HG03520 (cell line): ENCODE results near the gene GOLGA1.
"Not testable (repeated sequence)": the region's sequence is repeated elsewhere in the genome, so short reads cannot be mapped to it uniquely, and the experiment has no call there.

Experiments
- ATAC-seq: cut with Tn5 transposase; IDR thresholded peaks from one replicate; pipeline ENCODE4 v1.9.1; 2021; ENCODE audit warnings: mild to moderate bottlenecking, moderate library complexity; ENCODE audit not compliant: unreplicated experiment

GOLGA1 gene

DNA sequence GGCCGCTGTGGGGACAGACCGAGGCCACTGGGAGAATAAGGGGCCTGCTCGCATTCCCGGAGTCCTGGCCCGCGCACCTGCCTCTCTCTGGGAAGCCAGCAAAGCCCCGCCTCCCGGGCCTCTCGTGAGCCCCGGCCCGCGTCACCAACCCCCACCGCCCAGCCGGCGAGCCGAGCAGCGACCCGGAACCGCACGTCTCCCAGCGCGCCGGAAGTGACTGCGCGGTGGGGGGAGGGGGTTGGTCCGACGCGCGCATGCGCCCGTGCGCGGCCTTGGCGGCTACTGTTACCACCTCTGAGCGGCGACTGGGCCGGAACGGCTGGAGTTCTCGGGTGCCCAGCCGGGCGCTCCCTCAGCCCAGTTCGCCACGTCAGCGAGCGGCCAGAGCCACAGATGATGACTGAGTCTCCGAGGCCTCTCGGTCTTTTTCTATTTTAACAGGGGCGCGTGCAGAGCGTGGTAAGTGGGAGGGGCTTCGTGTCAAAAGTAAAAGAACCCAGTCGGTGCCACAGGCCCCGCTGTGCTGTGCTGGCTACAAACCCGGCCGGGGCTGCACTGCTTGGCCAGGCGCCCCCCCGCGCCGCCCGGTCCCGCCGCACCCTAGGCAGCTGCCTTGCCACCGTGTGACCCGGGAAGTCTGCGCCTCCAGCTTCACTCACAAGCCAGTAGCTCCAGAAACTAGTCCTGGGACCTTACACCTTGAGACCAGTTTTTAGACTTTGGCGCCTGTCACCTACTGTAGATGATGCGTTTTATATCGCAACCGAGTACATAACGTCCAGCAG lies at the start of gene GOLGA1:
TSS of gene GOLGA1 (minus strand) at position 190 of the 785 bp plus-strand sequence. CDS start 2,372 bp downstream, outside the sequence.
- peak; percentile 77 for ATAC-seq

DNA sequence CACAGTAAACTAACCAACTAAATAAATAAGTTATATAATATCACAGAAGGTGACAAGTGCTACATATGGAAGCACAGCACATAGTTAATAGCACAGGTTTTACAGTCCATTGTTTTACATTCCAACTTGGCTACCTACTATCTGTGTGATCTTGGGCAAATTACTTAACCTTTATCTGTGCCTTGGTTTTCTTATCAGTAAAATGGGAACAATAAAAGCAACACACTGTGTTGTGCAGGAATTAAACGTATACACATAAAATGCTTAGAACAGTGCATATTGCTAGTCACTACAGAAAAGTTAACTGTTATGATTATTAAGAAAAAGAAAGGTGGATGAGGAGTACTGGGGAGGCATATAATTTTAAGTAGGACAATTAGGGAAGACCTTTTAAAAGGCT lies 42.8 kb upstream of the GOLGA1 start:
- ATAC-seq, result no peak

GRCh38 chr9:124980431-124980830 lies 39.5 kb upstream of the GOLGA1 start:
- no peak for ATAC-seq

- ATAC-seq, result no peak
These were observed 34.2 kb upstream of the GOLGA1 start for GRCh38 chr9:124975131-124975530.

DNA sequence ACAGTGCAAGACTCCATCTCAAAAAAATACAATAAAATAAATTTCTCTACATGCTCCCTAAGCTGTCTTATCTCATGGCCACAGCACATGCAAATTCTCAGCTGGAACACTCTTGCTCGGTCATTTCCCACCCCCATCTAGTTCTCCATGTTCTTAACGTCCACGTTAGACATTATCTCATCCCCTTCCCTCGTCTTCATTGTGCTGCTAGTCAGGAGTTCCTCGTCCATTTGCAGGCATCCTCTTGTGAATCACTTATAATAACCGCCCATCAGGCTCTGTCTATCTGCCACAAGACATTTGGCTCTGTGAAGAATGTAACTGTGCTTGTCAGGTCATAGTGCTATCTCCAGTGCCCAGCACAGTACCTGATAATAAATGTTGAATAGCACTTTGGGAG lies 32.9 kb upstream of the GOLGA1 start:
- ATAC-seq, result no peak

DNA sequence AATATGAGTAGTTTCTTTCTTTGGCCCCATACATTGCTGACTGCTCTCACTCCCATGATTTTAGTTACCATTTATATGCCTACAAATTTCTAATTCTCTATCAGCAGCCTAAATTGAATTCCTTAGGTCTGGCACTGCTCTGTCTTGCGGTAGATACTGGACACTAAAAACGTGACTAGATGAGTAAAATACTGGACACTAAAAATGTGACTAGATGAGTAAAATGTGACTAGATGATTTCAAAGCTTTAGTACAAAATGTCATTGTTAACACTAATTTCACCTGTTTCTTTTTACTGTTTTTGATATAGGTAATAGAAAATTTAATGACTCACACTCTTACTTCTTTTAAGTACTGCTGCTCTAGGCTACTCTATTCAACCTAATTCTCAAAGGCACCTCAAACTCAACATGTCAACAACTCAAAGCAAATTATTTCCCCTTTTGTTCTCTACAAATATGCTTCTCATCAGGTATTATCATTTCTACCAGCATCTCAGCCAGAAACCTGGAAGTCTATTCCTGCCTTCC lies 31.4 kb upstream of the GOLGA1 start:
- ATAC-seq, result no peak

DNA sequence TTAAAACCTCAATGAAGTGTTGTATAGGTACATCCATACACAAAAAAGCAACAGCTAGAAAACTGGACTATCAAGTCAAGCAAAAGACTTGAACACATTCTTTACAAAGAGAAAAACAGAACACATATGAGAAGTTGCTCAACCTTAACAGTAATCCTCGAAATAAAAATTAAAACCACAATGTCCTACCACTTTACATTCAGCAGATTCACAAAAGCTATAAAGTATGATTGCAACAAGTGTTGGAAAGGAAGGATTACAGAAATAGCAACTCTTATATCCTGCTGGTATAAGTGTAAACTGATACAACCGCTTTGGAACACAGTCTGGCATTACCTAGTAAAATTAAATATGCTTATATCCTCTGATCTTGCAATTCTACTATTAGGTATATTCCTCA lies 28.5 kb upstream of the GOLGA1 start:
- ATAC-seq, result no peak

GRCh38 chr9:124968238-124968637 lies 27.4 kb upstream of the GOLGA1 start:
- no peak for ATAC-seq

- not testable (repeated sequence) for ATAC-seq
These were observed 25.1 kb upstream of the GOLGA1 start for GRCh38 chr9:124965775-124966568.

- no peak for ATAC-seq
These were observed 23.7 kb upstream of the GOLGA1 start for GRCh38 chr9:124964604-124965003.

DNA sequence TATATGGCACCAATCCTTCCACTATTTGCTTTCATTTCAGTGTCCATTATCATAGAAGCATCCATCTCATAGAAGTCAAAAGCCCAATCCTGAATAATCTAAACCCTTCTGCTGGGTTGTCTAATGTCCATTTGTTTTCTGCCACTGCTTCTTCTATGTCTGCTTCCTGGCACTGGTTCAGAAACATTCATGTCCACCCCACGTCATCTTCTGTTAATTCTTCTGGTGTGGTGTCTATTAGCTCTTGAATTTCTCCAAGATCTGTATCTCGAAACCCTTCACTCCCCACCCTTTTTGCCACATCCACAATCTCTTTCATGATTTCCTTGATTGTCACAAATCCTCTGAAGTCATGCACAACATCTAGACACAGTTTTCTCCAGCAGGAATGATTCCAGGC lies 23.2 kb upstream of the GOLGA1 start:
- ATAC-seq, result no peak

DNA sequence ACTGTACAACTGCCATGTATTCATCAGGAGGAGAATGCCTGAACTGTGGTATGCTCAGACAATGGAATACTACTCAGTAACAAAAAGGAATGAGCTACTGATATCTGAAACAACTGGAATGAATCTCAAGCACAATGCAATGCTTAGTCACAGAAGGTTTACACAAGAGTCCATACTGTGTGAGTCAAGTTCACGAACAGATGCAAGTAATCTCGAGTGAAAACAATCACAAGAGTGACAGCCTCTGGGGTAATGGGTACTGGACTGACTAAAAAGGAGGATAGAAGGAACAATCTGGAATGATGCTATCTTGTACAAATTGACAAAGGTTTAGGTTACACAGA lies 19.5 kb upstream of the GOLGA1 start:
- ATAC-seq, result no peak

DNA sequence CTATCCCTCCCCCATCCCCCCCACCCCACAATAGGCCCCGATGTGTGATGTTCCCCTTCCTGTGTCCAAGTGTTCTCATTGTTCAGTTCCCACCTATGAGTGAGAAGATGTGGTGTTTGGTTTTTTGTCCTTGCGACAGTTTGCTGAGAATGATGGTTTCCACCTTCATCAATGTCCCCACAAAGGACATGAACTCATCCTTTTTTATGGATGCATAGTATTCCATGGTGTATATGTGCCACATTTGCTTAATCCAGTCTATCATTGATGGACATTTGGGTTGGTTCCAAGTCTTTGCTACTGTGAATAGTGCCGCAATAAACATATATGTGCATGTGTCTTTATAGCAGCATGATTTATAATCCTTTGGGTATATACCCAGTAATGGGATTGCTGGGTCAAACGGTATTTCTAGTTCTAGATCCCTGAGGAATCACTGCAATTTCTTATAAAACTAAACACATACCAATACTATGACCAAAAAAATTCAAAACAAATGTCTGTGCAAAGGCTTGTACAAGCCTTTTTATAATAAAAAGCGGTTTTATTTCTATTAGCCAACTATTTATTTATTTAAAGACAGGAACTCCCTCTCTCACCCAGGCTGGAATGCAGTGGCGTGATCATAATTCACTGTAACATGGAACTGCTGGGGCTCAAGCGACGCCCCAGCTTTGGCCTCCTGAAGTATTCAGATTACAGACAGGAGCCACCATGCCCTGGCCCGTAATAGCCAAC lies 19.0 kb upstream of the GOLGA1 start:
- ATAC-seq, result not testable (repeated sequence)

- ATAC-seq, result no peak
These were observed 13.4 kb upstream of the GOLGA1 start for GRCh38 chr9:124954255-124954654.

DNA sequence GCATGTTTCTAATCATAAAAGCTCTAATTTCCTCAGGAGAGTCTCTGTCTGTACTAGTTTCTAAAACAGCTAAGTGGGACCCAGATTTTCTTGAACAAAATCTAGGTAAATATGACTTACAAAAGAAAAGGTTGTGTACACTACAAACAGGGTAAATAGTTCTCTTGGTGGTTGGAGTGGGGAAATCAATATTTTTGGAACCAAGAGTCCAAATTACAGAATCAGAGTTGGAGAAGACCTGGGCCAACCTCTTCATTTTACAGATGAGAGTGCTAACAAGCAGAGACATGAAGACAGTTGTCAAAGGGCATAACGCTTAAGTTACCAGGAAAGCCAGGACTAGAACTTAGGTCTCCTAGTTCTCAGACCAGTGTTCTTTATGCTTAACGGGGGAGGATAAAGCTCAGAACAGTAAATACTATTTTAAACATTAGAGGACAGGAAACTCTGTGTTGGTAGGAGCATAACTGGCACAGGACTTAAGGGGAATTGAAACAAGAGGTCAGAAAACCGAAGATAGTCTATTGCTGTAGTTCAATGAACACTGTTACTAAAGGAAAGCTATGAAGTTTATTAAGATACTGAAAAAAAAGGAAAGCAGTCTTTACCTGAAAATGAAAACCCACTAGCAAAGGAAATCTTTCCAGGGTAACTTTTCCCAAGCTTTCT lies 9.3 kb upstream of the GOLGA1 start:
- ATAC-seq, result no peak

DNA sequence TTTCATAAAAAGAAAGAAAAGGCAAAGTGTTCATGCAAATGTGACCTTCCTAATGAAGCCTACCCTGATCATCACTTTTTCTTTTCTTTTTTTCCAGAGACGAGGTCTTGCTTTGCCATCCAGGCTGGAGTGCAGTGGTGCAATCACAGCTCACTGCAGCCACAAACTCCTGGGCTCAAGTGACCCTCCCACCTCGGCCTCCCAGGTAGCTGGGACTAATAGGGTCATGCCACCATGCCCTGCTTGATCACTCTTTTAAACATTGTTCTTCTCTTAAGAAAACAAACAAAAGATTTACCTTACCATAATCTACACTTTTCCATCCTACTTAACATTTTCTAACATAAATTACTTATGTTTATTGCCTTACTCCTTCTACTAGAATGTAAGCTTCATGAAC lies 8.5 kb upstream of the GOLGA1 start:
- no peak for ATAC-seq

DNA sequence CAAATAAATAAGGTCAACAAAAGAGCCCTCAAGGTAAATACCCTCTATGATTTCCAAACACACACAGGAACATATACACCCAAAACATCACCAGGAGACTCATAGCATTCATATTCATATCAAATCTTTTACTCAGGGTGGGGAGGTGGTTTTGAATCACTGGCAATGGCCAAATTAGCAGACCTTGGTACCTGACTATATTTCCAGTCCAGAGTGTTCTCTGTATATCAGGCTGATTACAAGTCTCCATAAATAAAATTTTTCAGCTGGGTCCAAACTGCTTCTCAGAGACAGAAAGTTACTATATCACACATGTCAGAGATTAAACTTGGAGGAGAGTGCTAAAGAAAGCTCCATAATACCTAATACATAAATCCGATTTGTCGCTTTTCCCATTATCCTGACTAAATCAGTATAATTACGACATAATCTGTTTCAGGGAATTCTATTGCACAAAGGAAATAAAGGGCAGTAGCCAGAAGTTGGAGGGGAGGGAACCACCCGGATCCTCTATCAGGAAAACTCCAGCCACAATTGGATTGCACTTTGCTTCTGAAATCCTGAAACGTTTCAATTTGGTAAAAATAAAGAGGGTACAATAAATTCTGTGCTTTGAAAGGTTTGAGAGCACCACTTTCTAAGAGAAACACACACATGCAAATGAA lies 7.0 kb upstream of the GOLGA1 start:
- no peak for ATAC-seq

DNA sequence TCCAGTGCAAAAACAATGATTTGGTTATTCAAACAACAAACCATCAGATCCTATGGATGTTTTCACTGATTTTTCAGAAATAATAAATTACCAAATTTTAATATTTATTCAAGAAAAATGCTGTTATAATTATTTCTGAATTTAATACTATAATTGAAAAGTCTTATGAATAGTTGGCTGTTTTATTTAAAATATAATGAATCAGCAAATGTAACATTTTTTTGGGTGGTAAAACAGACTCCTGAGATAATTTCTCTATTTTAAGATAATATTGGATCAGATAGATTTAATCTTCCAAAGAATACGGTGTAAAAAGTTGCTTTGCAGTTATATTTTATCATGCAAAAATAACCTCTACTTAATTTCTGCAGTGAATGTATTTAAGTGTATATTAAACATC lies 5.3 kb upstream of the GOLGA1 start:
- no peak for ATAC-seq

- no peak for ATAC-seq
These were observed 1.0 kb upstream of the GOLGA1 start for GRCh38 chr9:124941679-124942561.
